ENCODE results near the gene BPIFB1.

The BPIFB1 gene

DNA sequence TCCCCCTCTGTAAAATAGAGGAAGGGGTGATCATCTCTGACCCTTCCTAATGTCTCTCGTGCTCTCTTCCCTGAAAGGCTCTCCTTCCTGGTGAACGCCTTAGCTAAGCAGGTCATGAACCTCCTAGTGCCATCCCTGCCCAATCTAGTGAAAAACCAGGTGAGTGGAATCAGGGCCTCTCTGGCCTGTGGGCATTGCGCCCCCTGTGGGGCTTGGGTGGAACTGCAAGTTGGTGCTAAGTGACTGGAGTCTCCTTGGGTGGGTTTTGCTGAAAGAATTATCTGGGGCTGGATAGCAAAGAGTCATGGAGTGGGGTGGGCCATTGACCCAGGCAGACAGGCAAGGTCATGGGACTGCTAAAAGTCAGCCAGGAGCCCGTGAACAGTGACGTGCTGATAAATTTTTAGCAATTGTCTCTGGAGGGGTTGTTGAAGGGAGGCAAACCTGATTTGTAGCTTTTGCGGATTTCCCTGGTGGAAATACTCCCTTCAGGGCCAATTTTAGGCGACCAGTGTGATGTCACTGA is 8.9 kb downstream of the BPIFB1 start:
- peak; percentile 40 to 49 for DNase-seq (ENCODE audit: low read depth in 2 of 2, low spot score in 1 of 2)

DNA sequence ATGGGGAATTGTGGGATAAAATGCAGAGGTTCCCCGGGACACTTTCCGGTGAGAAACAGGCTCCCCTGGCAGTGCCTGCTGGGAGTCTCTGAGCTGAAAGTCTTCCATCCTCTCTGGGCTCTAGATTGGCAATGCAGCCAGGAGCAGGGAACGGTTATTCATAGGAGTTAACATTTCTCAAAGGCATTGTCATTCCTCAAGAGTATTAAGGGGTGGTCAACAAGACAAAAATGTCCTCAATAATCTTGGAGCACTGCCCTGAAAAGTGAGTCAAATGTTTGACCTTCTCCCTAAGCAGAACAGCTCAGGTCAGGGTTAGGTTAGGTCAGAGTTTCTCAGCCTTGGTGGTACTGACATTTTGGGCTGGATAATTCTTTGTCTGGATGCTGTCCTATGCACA is 13.2 kb downstream of the BPIFB1 start:
- DNase-seq (ENCODE audit: low read depth in 2 of 2, low spot score in 1 of 2), result no peak

DNA sequence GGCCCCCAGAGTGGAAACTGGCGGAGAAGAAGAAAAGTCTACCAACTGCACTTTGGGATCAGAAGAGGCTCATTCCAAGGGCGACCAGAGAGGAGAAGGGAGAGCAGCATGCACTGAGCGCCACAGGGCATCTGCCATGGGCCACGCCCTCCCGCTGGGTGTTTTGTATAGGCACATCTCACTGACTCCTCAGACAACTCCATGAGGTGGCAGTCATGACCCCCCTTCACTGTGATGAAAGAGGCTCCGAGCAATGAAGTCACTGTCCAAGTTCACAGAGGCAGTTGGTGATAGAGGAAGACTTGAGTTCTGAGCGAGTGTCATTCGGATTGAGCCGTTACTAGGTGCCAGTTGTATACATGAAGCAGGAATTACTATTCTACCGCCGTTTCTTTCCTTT is 15.4 kb downstream of the BPIFB1 start:
- DNase-seq (ENCODE audit: low read depth in 2 of 2, low spot score in 1 of 2), result no peak

DNA sequence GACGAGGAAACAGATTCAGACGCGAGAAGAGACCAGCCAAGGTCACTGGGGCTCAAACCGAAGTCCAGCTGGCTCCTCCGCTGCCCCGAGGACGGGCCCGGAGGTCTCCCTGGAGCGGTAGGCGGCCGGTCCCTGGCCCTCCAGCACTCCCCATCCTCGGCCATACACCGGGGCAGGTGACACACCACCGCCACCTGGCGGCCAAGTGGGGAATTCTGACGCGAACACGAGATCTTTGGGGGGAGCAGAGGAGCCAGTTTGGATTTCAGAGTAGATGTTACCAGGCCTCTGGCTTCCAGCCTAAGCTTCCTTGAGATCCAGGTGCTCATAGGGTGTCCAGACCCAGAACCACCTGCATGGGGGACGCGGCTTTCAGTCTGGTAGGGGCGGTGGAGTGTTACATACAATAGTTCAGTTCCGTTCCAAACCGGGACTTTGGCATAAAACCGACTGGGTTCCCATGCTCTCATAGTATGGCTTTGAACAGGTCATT is 16.1 kb downstream of the BPIFB1 start:
- DNase-seq (ENCODE audit: low read depth in 2 of 2, low spot score in 1 of 2), result peak; percentile 35 to 50

DNA sequence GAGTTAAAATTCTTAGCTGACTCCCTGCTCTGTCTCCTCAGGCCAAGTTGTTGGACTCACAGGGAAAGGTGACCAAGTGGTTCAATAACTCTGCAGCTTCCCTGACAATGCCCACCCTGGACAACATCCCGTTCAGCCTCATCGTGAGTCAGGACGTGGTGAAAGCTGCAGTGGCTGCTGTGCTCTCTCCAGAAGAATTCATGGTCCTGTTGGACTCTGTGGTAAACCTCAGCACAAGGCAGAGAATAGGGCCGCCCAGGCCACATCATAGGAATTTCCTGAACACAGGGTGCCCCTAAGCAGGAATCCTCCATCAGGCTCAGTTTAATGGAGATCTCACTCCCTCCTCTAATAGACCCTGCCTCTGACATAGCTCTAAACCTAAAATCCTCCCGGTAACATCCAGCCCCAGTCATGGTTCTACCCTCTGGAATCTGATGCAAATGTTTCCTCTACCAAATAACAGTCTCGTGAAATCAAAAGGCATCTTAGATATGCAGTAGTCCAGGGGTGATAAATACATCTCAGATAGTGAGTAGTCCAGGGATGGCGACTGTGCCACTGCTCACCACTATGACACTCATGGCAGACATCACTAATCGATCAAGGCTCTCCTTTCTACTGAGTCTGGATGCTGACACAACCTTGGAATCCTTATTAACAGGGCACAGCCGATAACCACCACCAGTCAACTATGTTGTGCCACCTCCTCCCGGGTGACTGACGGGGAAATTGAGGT is 18.3 kb downstream of the BPIFB1 start:
- DNase-seq (ENCODE audit: low read depth in 2 of 2, low spot score in 1 of 2), result no peak

DNA sequence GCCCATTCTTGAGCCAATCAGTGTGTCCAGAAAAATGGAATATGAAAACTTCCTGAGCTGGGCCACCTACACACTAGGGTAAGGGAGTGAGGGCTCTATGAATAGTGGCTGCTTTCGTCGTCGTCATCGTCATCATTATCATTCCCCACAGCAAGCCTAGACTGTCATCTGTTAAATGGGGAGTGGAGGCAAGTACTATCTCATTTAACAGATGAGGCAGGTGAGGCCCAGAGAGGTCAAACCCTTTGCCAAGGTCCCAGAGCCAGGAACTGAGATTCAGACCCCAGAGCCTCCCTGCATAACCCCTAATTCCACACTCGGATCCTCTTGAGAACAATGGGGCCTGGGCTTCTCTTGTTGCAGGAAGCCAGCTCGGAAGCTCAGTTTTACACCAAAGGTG is 20.6 kb downstream of the BPIFB1 start:
- DNase-seq (ENCODE audit: low read depth in 2 of 2, low spot score in 1 of 2), result no peak

DNA sequence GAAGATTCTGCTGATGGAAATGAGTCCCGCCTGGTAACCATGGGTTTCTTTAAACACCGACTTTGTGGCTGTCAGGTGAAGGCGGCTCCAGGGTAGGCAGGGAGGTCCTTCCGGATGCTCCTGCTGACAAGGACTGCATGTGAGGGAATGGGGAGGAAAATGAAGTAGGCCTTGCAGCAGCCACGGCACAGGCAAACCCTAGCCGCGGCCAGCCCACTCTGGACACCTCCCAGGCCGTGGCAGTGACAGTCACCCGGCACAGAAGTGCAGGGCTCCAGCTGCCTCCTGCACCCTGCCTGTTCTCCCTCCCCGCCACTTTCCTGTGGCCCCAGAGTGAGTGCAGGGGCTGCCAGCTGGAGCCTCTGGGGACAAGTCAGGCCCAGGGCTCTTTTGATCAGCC is 21.0 kb downstream of the BPIFB1 start:
- no peak for DNase-seq (ENCODE audit: low read depth in 2 of 2, low spot score in 1 of 2)

DNA sequence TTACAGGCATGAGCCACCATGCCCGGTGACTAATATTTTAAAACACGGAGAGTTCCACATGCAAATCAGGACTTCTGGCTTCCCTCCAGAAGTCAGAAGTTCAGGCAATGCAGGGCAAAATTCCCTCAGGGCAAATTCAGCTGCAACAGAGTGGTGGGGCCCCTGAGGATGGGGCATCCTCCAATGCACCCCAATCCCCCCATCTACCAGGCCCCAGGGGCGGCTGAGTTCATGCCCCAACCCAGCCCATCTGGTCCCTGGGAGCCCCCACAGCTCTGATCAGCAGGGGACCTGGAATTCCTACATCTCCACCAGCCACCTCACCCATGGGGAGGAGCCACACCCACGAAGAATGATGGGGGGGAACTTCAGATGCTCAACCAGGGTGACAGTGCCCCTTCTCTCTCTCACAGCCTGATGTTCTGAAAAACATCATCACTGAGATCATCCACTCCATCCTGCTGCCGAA is 22.6 kb downstream of the BPIFB1 start:
- no peak for DNase-seq (ENCODE audit: low read depth in 2 of 2, low spot score in 1 of 2)

DNA sequence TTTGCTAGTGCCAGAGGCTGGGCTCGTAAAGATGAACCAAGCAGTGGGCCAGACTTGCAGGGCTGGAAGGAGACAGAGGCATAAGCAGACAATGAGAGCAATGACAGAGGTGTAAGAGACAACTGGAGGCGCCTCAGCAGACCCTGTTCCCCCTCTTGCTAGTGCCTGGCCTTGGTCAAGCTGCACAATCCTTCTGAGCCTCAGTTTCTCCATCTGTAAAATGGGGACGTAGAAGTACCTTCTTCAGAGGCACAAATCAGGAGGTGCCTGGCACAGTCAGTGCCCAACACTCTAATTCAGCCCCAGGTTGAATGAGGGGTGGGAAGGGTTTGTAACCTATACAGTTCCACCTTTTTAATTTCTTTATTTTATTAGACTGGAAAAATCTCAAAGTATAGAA is 23.2 kb downstream of the BPIFB1 start:
- no peak for DNase-seq (ENCODE audit: low read depth in 2 of 2, low spot score in 1 of 2)

DNA sequence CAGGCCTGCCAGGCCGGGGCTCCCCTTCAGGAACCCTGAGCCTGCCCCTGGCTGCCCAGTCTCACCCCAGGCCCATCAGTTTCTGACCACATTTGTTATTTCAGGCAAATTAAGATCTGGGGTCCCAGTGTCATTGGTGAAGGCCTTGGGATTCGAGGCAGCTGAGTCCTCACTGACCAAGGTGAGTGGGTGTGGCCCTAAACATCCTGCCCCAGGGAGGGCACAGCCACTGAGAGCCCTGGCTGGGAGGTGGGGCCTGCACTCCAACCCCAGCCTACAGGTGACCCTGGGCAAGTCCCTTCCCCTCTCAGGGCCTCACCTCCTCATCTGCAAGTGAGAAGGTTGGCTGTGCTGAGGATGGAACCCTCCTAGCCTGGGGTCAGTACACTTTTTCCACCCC is 23.8 kb downstream of the BPIFB1 start:
- DNase-seq (ENCODE audit: low read depth in 2 of 2, low spot score in 1 of 2), result no peak

DNA sequence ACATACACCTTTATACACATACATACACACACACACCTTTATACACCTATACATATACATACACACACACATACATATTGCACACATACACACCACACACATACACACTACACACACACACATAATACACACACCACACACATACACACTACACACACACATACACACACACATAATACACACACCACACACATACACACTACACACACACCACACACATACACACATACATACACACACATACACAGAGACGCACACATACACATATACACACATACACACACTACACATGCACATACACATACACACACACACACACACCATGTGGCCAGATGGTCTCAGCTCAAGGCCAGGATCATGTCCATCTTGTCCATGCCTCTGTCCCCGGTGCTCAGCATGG is 25.7 kb downstream of the BPIFB1 start:
- DNase-seq (ENCODE audit: low read depth in 2 of 2, low spot score in 1 of 2), result no peak

DNA sequence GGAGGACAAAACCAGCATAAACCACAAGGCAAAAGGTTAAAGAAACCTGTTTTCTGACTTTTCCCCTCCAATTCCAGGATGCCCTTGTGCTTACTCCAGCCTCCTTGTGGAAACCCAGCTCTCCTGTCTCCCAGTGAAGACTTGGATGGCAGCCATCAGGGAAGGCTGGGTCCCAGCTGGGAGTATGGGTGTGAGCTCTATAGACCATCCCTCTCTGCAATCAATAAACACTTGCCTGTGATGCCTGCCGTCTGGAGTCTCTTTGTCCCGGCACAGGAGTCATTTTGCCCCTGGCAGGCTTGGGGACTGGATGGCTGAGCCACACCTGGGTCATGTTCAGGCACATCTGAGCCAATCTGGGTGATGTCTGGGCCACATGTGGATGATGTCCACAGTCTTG is 26.6 kb downstream of the BPIFB1 start:
- no peak for DNase-seq (ENCODE audit: low read depth in 2 of 2, low spot score in 1 of 2)

DNA sequence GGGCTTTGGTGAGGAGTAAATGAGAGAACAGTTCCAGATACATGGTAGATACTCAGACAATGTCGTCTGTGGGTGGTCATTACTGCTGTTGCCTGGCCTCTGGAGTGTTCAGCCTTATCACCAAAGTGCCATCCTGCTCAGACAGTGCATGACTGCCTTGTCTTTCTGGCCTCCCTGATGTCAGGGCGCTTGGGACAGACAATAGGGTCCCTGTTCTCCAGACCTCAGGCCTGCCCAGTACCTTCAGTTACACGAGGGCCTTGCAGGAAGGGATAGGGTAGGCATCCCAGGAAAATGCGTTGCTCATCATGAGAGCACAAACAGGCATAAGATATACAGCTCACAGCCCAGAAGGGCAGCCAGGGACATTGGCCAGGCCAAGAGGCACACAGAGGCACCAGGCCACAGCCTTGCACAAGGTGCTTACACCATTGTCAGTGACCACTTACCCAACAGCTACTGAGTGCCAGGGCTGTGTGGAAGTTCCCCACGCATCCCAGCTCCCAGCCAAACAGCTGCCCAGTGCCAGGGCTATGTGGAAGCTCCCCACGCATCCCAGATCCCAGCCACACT is 27.4 kb downstream of the BPIFB1 start:
- no peak for DNase-seq (ENCODE audit: low read depth in 2 of 2, low spot score in 1 of 2)

DNA sequence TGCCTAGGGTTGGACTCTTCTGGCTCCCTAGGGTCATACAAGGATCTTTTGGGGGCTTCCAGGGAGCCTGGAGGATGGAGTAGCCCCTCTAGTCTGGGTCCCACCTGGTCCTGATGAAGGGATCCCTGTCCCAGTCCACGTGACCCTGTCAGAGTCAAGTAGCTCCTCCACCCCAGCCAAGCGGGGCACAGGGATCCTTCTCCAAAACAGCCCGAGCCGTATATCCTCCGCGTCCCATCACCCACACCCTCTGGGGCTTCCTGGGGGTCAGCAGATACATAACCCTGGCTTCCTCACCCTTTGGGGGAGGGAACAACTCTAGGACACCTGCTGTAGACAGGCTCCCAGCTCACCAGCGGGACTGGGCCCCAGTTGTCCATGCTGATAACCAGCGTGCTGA is 28.0 kb downstream of the BPIFB1 start:
- DNase-seq (ENCODE audit: low read depth in 2 of 2, low spot score in 1 of 2), result no peak

DNA sequence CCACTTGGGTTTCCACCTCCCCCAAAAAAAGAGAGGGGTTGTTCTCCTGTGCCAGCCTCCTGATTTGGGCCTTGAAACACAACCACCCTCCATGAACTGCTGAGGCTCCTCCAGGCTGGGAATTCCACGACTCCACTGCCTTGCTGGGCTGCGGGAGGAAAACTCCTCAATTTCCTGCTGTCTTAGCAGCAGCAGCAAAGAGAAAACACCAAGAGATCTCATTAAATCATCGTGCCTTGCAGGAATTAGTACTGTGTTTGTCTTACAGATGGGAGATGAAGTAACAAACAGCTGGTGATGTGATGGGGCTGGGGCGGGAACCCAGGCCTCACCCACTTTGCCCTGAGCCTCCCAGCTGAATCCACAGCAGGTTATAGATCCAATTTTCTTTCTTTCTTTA is 29.0 kb downstream of the BPIFB1 start:
- DNase-seq (ENCODE audit: low read depth in 2 of 2, low spot score in 1 of 2), result no peak

DNA sequence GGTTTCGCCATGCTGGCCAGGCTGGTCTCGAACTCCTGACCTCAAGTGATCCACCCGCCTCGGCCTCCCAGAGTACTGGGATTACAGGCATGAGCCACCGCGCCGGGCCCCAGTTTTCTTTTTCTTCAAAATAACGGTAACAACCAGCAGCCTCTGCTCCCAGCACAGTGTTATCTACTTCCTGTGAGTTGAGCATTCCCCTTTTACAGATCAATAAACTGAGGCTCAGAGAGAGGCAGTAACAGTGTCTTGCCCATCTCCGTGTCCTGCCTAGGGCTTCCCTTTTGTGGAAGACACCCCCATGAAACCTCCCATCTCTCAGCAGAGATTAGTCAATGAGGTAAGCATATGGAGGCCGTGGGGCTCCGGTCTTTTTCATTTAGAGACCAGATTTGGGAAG is 29.6 kb downstream of the BPIFB1 start:
- DNase-seq (ENCODE audit: low read depth in 2 of 2, low spot score in 1 of 2), result no peak

DNA sequence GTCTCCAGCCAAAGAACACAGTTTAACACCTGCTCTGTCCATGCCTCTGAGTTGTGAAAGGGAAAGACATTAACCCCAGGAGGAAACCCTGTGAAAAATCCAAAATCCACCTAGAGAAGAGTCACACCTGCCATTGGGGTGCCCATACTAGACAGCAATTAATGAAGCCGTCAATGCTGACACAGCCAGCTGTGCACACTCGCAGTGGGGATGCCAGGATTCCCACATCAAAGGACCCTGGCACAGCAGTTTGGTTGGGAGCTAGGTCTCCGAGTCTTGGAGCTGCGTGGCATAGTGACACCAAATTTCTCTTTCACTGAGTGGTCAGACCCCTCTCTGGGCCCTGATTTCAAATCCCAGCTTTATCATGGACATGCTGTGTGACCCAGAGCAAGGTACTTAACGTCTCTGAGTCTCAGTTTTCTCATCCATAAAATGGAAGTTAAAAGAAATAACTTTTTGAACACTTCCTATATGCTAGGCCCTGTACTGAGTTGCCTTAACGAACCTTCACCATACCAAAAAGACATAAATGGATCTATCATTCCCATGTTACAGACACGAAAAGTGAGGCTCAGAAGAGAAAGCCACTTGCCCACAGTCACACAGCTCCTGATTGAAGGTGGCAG is 30.8 kb downstream of the BPIFB1 start:
- DNase-seq (ENCODE audit: low read depth in 2 of 2, low spot score in 1 of 2), result no peak

DNA sequence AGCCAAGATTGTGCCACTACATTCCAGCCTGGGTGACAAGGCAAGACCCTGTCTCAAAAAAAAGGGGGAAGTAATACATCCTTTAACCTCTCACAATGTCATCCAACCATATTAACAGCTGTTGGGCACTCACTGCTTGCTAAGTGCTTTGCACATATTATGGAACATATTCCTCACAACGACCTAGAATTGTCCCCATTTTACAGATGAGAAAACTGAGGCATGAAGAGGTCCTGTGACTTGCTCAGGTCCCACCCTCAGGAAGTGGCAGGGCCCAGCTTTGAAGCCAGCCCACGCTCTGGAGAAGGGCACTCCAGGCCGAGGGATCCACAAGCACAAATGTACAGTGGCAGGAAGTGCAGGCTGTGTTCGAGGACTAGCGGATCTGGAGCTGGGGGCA is 33.3 kb downstream of the BPIFB1 start:
- DNase-seq (ENCODE audit: low read depth in 2 of 2, low spot score in 1 of 2), result no peak

DNA sequence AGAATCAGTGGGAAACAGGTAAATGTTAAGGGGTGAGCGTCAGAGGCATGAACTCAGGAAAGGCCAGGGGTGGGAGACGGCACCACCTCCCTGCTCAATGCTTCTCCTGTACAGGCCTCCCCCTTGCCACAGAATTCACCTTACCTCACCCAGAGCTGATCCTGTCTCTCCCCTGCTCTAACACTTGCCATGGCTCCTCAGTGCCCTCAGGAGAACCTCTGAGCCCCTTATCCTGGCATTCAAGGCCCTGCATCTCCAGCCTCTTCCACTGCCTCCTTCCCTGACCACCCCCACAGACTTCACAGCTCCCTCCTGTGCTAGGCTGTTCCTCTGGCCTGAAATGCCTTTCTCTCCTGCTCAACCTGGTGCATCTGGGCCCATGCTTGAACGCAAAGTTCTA is 33.9 kb downstream of the BPIFB1 start:
- DNase-seq (ENCODE audit: low read depth in 2 of 2, low spot score in 1 of 2), result no peak

DNA sequence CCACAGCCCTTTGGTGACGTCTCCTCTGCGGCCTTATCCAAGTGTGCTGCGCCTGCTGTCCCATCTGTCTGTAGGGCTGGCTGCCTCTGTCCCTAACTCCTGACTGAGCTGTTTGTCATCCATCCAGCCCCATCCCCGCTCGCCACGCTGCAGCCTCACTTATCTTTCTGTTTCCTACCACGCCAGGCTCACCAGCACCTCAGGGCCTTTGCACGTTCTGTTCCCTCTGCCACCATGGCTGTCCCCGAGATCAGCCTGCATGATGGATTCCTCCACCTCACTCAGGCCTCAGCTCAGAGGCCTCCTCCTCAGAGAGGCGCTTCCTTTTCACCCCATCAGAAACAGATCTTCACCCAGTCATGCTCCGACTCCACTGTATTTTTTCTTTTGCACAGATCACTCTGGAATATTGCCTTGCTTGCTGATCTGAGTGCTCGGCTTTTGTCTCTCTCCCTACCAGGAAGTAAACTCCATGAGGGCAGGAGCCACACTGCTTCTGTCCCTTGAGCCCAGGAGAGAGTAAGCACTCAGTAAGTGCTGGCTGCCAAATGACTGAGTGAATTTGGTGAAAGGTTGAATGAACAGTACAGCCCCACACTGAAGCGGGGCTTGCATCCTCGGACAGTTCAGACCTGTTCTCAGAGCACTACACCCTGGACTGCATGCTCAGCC is 34.5 kb downstream of the BPIFB1 start:
- no peak for DNase-seq (ENCODE audit: low read depth in 2 of 2, low spot score in 1 of 2)

DNA sequence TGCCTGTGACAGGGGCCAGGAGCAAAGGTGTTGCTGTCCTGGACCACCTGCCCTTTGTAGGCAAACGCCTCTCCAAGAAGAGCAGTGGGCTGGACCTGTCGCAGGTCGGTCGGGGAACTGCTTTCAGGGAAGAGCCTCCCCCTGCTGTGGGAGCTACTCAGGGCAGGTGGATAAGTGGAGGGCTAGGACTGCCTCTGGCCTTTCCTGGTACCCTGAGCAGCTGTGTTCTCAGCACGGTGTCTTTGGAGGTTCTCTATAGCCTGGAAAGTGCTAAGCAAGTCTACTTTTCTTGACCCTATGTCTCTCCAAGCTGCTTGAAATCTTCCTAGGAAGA is 35.0 kb downstream of the BPIFB1 start:
- DNase-seq (ENCODE audit: low read depth in 2 of 2, low spot score in 1 of 2), result no peak

DNA sequence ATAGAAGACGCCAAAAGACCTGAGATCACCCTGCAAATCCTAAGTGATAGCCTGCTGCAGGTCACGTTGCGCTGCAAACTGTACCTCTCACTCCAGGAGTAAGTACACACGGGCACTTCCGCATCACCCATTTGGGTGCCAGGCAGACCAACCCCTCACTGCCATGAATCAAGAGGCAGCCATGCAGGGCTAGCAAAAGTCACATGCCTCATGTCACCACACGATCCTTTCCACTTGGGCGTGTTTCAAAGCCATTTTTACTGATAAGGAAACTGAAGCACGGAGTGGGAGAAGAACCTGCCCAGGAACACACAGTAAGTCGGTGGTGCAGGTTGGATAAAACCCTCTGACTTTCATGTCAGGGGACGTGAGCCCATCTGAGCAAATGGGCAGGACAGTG is 37.0 kb downstream of the BPIFB1 start:
- no peak for DNase-seq (ENCODE audit: low read depth in 2 of 2, low spot score in 1 of 2)

Data from stimulated activated CD8-positive, alpha-beta memory T cell treated with anti-CD3 and anti-CD28 coated beads, Interleukin-4, amount 100 ng/mL, for 1 hour (primary cell).